B cell (primary cell): ENCODE results near the gene ZNF534. TPM values are rescaled to one million over a fixed set of nuclear protein-coding genes. Genes with fewer than 3 reads are reported as not detected.

Experiments
- ATAC-seq: fragments of 200-7000 bp; cut with Tn5 transposase; one replicate; pipeline ENCODE4 v1.10.0; 2021; ENCODE audit warnings: low read depth, mild to moderate bottlenecking, moderate number of reproducible peaks, moderate library complexity
- CTCF ChIA-PET: fragments of 350-600 bp; sonication (Branson Sonifier 250); formaldehyde crosslinking; loops from one replicate; lab custom pipeline; 2021; ENCODE audit warnings: antibody characterized with exemption, inconsistent platforms; lab: Charles Lee
- POLR2A ChIA-PET: fragments of 350-600 bp; sonication (Branson Sonifier 250); formaldehyde crosslinking; loops from one replicate; lab custom pipeline; 2021; ENCODE audit warnings: antibody characterized with exemption; lab: Charles Lee
- DNase-seq: peaks from one replicate; pipeline ENCODE4 v3.0.0; 2013
- H2AFZ ChIP-seq: 2 replicates; pipeline ENCODE4 v1.6.1; 2012; ENCODE audit warnings: mild to moderate bottlenecking, low read depth, low read length; ENCODE audit not compliant: insufficient read depth, poor library complexity, severe bottlenecking
- H3K27ac ChIP-seq, 2 donors: 1 replicate in 1 of 2; 2 replicates in 1 of 2; pipeline ENCODE4 v1.5.1; 2012 to 2013; ENCODE audit warnings: low read length in 2 of 2, mild to moderate bottlenecking in 2 of 2, moderate library complexity in 1 of 2
- H3K27me3 ChIP-seq, 4 experiments: fragments of 200-600 bp in 1 of 4; sonication (generic) in 1 of 4; replicated peaks in 1 of 4; 1 replicate in 2 of 4; 2 replicates in 2 of 4; pipeline versions ENCODE4 v1.6.1 to v1.7.0; 2013 to 2016; ENCODE audit warnings: low read length in 3 of 4, mild to moderate bottlenecking in 2 of 4, mixed read lengths in 1 of 4, moderate library complexity in 1 of 4; ENCODE audit not compliant: insufficient read depth in 4 of 4, control insufficient read depth in 3 of 4; ENCODE audit errors: control extremely low read depth in 1 of 4
- H3K36me3 ChIP-seq, 2 experiments: replicated peaks in 1 of 2; 1 replicate in 1 of 2; 2 replicates in 1 of 2; pipeline versions ENCODE4 v1.6.1 to v1.7.1; 2013; ENCODE audit warnings: low read length in 1 of 2; ENCODE audit not compliant: insufficient read depth in 2 of 2, control insufficient read depth in 1 of 2; ENCODE audit errors: control extremely low read depth in 1 of 2, extremely low read depth in 1 of 2
- H3K4me1 ChIP-seq, 2 donors: fragments of 200-600 bp in 1 of 2; sonication (generic) in 1 of 2; 1 replicate in 1 of 2; 2 replicates in 1 of 2; pipeline versions ENCODE4 v1.5.1 to v1.6.1; 2013 to 2017; ENCODE audit warnings: low read length in 2 of 2; ENCODE audit not compliant: control insufficient read depth in 2 of 2, insufficient read depth in 2 of 2
- H3K4me2 ChIP-seq: replicated peaks from 2 replicates; pipeline ENCODE3; 2012; ENCODE audit warnings: mild to moderate bottlenecking, low read depth, low read length; ENCODE audit not compliant: poor library complexity, severe bottlenecking
- H3K4me3 ChIP-seq, 5 experiments: fragments of 200-600 bp in 1 of 5; sonication (generic) in 1 of 5; 1 replicate in 3 of 5; 2 replicates in 2 of 5; pipeline versions ENCODE4 v1.5.1 to v1.7.0; 2011 to 2016; ENCODE audit warnings: low read length in 4 of 5, mild to moderate bottlenecking in 4 of 5, low read depth in 2 of 5, control low read depth in 1 of 5, moderate library complexity in 1 of 5; ENCODE audit not compliant: insufficient read depth in 1 of 5; ENCODE audit errors: control extremely low read depth in 1 of 5, extremely low read depth in 1 of 5
- H3K79me2 ChIP-seq: fragments of 200-600 bp; sonication (generic); one replicate; pipeline ENCODE4 v1.6.0; 2016; ENCODE audit warnings: low read length; ENCODE audit not compliant: control insufficient read depth, insufficient read depth
- H3K9ac ChIP-seq: fragments of 200-600 bp; sonication (generic); 2 replicates; pipeline ENCODE4 v1.6.1; 2017; ENCODE audit warnings: mild to moderate bottlenecking, low read length, moderate library complexity
- H3K9me3 ChIP-seq, 3 donors: one replicate each; pipeline versions ENCODE4 v1.6.1 to v1.7.1; 2013; ENCODE audit warnings: low read length in 2 of 3; ENCODE audit not compliant: control insufficient read depth in 2 of 3, insufficient read depth in 1 of 3; ENCODE audit errors: control extremely low read depth in 1 of 3
- H4K20me1 ChIP-seq: 2 replicates; pipeline ENCODE4 v1.6.0; 2012; ENCODE audit warnings: mild to moderate bottlenecking, low read length; ENCODE audit not compliant: insufficient read depth, control insufficient read depth, poor library complexity, severe bottlenecking
- H3K27ac Mint-ChIP-seq: one replicate; pipeline ENCODE4 v1.8.0; 2021; ENCODE audit warnings: mixed read lengths
- H3K27me3 Mint-ChIP-seq: one replicate; pipeline ENCODE4 v1.8.0; 2021; ENCODE audit warnings: mixed read lengths
- H3K4me1 Mint-ChIP-seq: one replicate; pipeline ENCODE4 v1.8.0; 2021; ENCODE audit warnings: mixed read lengths
- H3K4me3 Mint-ChIP-seq: one replicate; pipeline ENCODE4 v1.8.0; 2021; ENCODE audit warnings: mixed read lengths
- H3K9me3 Mint-ChIP-seq: one replicate; pipeline ENCODE4 v1.8.0; 2022; ENCODE audit warnings: mixed read lengths; ENCODE audit not compliant: insufficient read depth
- EZH2 ChIP-seq: IDR thresholded peaks from 2 replicates; pipeline ENCODE4 v1.6.1; 2012; ENCODE audit warnings: borderline replicate concordance, low read depth, mild to moderate bottlenecking, moderate library complexity, low read length; ENCODE audit not compliant: insufficient read depth, poor library complexity, severe bottlenecking
- whole genome bisulfite sequencing: methylation state at CpG from one replicate; pipeline ENCODE4 v1.1.5; 2013; ENCODE audit warnings: missing lambda C conversion rate; ENCODE audit not compliant: insufficient coverage; 5-methylcytosine and 5-hydroxymethylcytosine counted together
- intact Hi-C: fragments of 100-400 bp; cut with micrococcal nuclease; formaldehyde crosslinking; loops from one replicate; pipeline ENCODE4 v1.10.0; 2022
- polyA plus RNA-seq: library from polyadenylated mRNA; depleted of rRNA; stranded (reverse); fragments of >200 nt; gene quantifications from 2 replicates; pipeline ENCODE4 v1.2.3, GENCODE V29; 2012
- total RNA-seq, 2 donors: library from RNA; stranded (reverse); fragments of 120-200 nt in 1 of 2; gene quantifications; 1 replicate in 1 of 2; 2 replicates in 1 of 2; pipeline versions ENCODE4 v1.2.3 to v1.2.4, GENCODE V29; 2013 to 2022
- TF ChIP-seq, protein P1 (sequence below): fragments of 200-600 bp; IDR thresholded peaks from one replicate; pipeline ENCODE4 v1.8.0; 2022; ENCODE audit warnings: antibody characterized with exemption, mild to moderate bottlenecking

Gene ZNF534
- total and polyA plus RNA-seq, 2 donors (not counting 1 experiment from before 2014, with no cell fraction given), result 0.04 TPM; not detected in 1

DNA sequence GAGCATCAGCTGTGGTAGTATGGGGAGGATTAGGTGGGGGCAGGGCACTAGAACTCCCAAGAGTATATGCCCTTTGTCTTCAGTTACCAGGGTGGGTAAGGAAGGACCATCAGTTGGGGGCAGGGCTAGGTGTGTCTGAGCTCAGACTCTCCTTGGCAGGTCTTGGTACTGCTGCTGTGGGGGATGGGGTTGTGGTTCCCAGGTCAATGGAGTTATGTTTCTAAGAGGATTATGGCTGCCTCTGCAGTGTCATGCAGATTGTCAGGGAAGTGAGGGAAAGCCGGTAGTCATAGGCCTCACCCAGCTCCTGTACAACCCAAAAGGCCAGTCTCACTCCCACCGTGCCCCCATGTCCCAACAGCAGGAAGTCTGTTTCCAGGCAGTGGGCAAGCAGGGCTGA lies 15.6 kb downstream of the ZNF534 start:
- H3K4me3 ChIP-seq, result no peak overlapping the region
- WGBS, result 0% methylated on average over 1 of the region's 2 CpGs
- Mint-ChIP-seq H3K4me3 (no peak overlapping the region), H3K4me1 (no peaks in the 10 kb centered on the region), H3K9me3 (peaks cover 29% of the 10 kb centered on the region), H3K27me3 (no peaks in the 10 kb centered on the region), H3K27ac (no peak overlapping the region)
- POLR2A ChIA-PET, result no interaction called here
- no peak overlapping the region for H3K27ac ChIP-seq
- intact Hi-C loops, result no loop called here
- CTCF ChIA-PET, result no interaction called here
- ATAC-seq (no peak), DNase-seq (no peak)
- no peaks in the 10 kb centered on the region for H4K20me1 ChIP-seq
- no peaks in the 10 kb centered on the region for H3K4me1 ChIP-seq
- H3K27me3 ChIP-seq, result no peaks in the 10 kb centered on the region
- TF ChIP-seq EZH2, result no peak
- TF ChIP-seq, protein P1, sequence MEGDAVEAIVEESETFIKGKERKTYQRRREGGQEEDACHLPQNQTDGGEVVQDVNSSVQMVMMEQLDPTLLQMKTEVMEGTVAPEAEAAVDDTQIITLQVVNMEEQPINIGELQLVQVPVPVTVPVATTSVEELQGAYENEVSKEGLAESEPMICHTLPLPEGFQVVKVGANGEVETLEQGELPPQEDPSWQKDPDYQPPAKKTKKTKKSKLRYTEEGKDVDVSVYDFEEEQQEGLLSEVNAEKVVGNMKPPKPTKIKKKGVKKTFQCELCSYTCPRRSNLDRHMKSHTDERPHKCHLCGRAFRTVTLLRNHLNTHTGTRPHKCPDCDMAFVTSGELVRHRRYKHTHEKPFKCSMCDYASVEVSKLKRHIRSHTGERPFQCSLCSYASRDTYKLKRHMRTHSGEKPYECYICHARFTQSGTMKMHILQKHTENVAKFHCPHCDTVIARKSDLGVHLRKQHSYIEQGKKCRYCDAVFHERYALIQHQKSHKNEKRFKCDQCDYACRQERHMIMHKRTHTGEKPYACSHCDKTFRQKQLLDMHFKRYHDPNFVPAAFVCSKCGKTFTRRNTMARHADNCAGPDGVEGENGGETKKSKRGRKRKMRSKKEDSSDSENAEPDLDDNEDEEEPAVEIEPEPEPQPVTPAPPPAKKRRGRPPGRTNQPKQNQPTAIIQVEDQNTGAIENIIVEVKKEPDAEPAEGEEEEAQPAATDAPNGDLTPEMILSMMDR, result no peak
- no peaks in the 10 kb centered on the region for H3K79me2 ChIP-seq
- no peak overlapping the region for H3K9ac ChIP-seq
- H3K9me3 ChIP-seq, result peaks cover 5 to 52% (median 19%) of the 10 kb centered on the region in 3 donors
- H3K4me2 ChIP-seq, result no peak overlapping the region
- H3K36me3 ChIP-seq, result no peaks in the 10 kb centered on the region
- no peak overlapping the region for H2AFZ ChIP-seq

DNA sequence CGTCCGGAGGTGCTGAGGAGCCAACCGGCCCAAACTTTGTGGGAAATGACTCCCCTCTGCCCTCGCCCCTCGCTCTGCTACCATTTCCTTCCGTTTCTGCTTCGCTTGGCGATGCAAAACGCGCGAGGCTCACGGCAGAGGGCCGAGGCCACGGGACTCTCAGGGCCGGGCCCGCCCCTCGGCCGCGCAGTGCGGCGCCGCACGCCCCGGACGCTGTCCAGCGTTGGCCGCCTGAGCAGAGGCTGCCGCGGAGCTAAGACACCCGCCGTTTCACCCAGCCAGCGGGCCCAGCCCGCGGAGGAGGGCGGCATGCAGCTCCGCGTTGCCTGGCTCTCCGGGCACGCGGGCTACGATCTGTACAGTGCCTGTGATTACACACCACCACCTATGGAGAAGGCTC lies 22.3 kb downstream of the ZNF534 start:
- DNase-seq (no peak), ATAC-seq (no peak)
- no peak overlapping the region for H3K27ac ChIP-seq
- no peaks in the 10 kb centered on the region for H3K27me3 ChIP-seq
- Mint-ChIP-seq H3K27ac (no peak overlapping the region), H3K4me3 (no peak overlapping the region), H3K27me3 (no peaks in the 10 kb centered on the region), H3K4me1 (peaks cover 12% of the 10 kb centered on the region), H3K9me3 (peaks cover 34% of the 10 kb centered on the region)
- WGBS, result 40% methylated on average over 41 of the region's 41 CpGs
- H3K4me1 ChIP-seq, result peaks cover 7 to 9% of the 10 kb centered on the region in 2 donors
- H3K9me3 ChIP-seq, result peaks cover 12 to 61% (median 51%) of the 10 kb centered on the region in 3 donors
- no peaks in the 10 kb centered on the region for H3K79me2 ChIP-seq
- H2AFZ ChIP-seq, result no peak overlapping the region
- no peak overlapping the region for H3K9ac ChIP-seq
- ChIA-PET POLR2A (interaction anchor here (0.6 kb wide), 1 partner anchor 28 kb away, joined by 3 read pairs; no protein-coding TSS in a partner anchor), CTCF (no interaction called here)
- TF ChIP-seq, protein P1, result no peak
- intact Hi-C loops, result no loop called here
- peaks cover 0 to 3% of the 10 kb centered on the region in 2 experiments for H3K36me3 ChIP-seq
- H3K4me2 ChIP-seq, result no peak overlapping the region
- no peaks in the 10 kb centered on the region for H4K20me1 ChIP-seq
- no peak overlapping the region for H3K4me3 ChIP-seq
